Neural cell (in vitro differentiated cells): ENCODE results near the gene CD4. TPM values are rescaled to one million over a fixed set of nuclear protein-coding genes. Genes with fewer than 3 reads are reported as not detected.

ENCODE experiments used
- H2AFZ ChIP-seq: fragments of 200-600, 300-800 bp; sonication (generic), shearing (Covaris generic); 2 replicates; pipeline ENCODE4 v1.6.0; 2014; ENCODE audit warnings: low read depth, mild to moderate bottlenecking, antibody characterized with exemption, low read length, moderate library complexity
- H3F3A ChIP-seq: fragments of 200-600 bp; shearing (Covaris generic); 2 replicates; pipeline ENCODE4 v1.6.1; 2016; ENCODE audit warnings: mild to moderate bottlenecking, moderate library complexity, mixed read lengths, antibody characterized with exemption, low read length; ENCODE audit not compliant: insufficient read depth, poor library complexity, severe bottlenecking
- H3K27ac ChIP-seq: fragments of 200-600, 300-800 bp; sonication (generic), shearing (Covaris generic); 2 replicates; pipeline ENCODE4 v1.5.1; 2014; ENCODE audit warnings: mild to moderate bottlenecking, low read length, moderate library complexity
- H3K27me3 ChIP-seq: fragments of 300-800, 200-600 bp; sonication (generic), shearing (Covaris generic); 2 replicates; pipeline ENCODE4 v1.6.0; 2014; ENCODE audit warnings: mild to moderate bottlenecking, low read depth, low read length, moderate library complexity; ENCODE audit not compliant: insufficient read depth
- H3K36me3 ChIP-seq: fragments of 300-800, 200-600 bp; sonication (generic), shearing (Covaris generic); 2 replicates; pipeline ENCODE4 v1.5.1; 2014; ENCODE audit warnings: mild to moderate bottlenecking, antibody characterized with exemption, low read length, moderate library complexity; ENCODE audit not compliant: insufficient read depth
- H3K4me2 ChIP-seq: fragments of 300-800, 200-600 bp; sonication (generic), shearing (Covaris generic); 2 replicates; pipeline ENCODE4 v1.6.0; 2014; ENCODE audit warnings: mild to moderate bottlenecking, low read length
- H3K4me3 ChIP-seq: fragments of 300-800, 200-600 bp; sonication (generic), shearing (Covaris generic); 2 replicates; pipeline ENCODE4 v1.5.1; 2014; ENCODE audit warnings: mild to moderate bottlenecking, low read length, moderate library complexity
- H3K79me2 ChIP-seq: fragments of 200-600 bp; shearing (Covaris generic); replicated peaks from 2 replicates; pipeline ENCODE4 v1.6.0; 2014; ENCODE audit warnings: mild to moderate bottlenecking, low read length, moderate library complexity; ENCODE audit not compliant: insufficient read depth
- H3K9ac ChIP-seq: fragments of 300-800, 200-600 bp; sonication (generic), shearing (Covaris generic); 2 replicates; pipeline ENCODE4 v1.6.1; 2016; ENCODE audit warnings: mild to moderate bottlenecking, low read length, mixed read lengths
- H3K9me2 ChIP-seq: fragments of 200-600 bp; shearing (Covaris generic); 2 replicates; pipeline ENCODE4 v1.6.1; 2016; ENCODE audit warnings: mild to moderate bottlenecking, low read length, mixed read lengths; ENCODE audit not compliant: insufficient read depth
- H3K9me3 ChIP-seq: fragments of 200-600, 300-800 bp; sonication (generic), shearing (Covaris generic); 2 replicates; pipeline ENCODE4 v1.6.1; 2016; ENCODE audit warnings: mild to moderate bottlenecking, mixed run types, low read length, moderate library complexity, mixed read lengths
- H4K20me1 ChIP-seq: fragments of 200-600 bp; shearing (Covaris generic); 2 replicates; pipeline ENCODE4 v1.6.1; 2016; ENCODE audit warnings: mild to moderate bottlenecking, mixed run types; ENCODE audit not compliant: insufficient read depth
- CTCF ChIP-seq: fragments of 450-650 bp; IDR thresholded peaks from 2 replicates; pipeline ENCODE4 v1.5.1; 2014; ENCODE audit warnings: antibody characterized with exemption, mild to moderate bottlenecking, moderate library complexity; ENCODE audit not compliant: poor library complexity, severe bottlenecking
- EP300 ChIP-seq: fragments of 450-650 bp; conservative IDR thresholded peaks from 2 replicates; pipeline ENCODE4 v1.6.1; 2014; ENCODE audit warnings: antibody characterized with exemption, mild to moderate bottlenecking, moderate library complexity; ENCODE audit not compliant: poor library complexity, severe bottlenecking
- EZH2 ChIP-seq: fragments of 200-600, 300-800 bp; shearing (Covaris generic), sonication (generic); IDR thresholded peaks from 2 replicates; pipeline ENCODE4 v1.6.1; 2014; ENCODE audit warnings: antibody characterized with exemption, low read length, borderline replicate concordance, mild to moderate bottlenecking; ENCODE audit not compliant: insufficient read depth, poor library complexity, severe bottlenecking
- MXI1 ChIP-seq: fragments of 450-650 bp; conservative IDR thresholded peaks from 2 replicates; pipeline ENCODE4 v1.6.1; 2014; ENCODE audit warnings: antibody characterized with exemption, mild to moderate bottlenecking; ENCODE audit not compliant: poor library complexity, severe bottlenecking
- POLR2AphosphoS5 ChIP-seq: IDR thresholded peaks from 2 replicates; pipeline ENCODE4 v1.6.1; 2012
- RAD21 ChIP-seq: fragments of 450-650 bp; conservative IDR thresholded peaks from 2 replicates; pipeline ENCODE4 v1.6.1; 2014; ENCODE audit warnings: antibody characterized with exemption, mild to moderate bottlenecking, moderate library complexity
- REST ChIP-seq: IDR thresholded peaks from 2 replicates; pipeline ENCODE4 v1.6.1; 2012; ENCODE audit warnings: borderline replicate concordance
- SMC3 ChIP-seq: fragments of 450-650 bp; conservative IDR thresholded peaks from 2 replicates; pipeline ENCODE4 v1.6.1; 2014; ENCODE audit warnings: antibody characterized with exemption, mild to moderate bottlenecking, moderate library complexity; ENCODE audit not compliant: poor library complexity
- TAF1 ChIP-seq: IDR thresholded peaks from 2 replicates; pipeline ENCODE4 v1.6.1; 2012; ENCODE audit warnings: low read depth
- polyA plus RNA-seq: library from polyadenylated mRNA; depleted of rRNA; stranded (reverse); fragments of >200 nt; gene quantifications from 2 replicates; pipeline ENCODE4 v1.2.3, GENCODE V29; 2014

CD4 gene
- polyA plus RNA-seq, 1 donor from 2014 or later, result not detected

- Histone ChIP-seq H3F3A (peaks cover 5% of the 10 kb centered on the region), H3K9me3 (no peaks in the 10 kb centered on the region), H3K36me3 (no peaks in the 10 kb centered on the region), H3K4me2 (peak within 1 kb of the TSS; percentile 98), H3K27me3 (no peaks in the 10 kb centered on the region), H4K20me1 (no peaks in the 10 kb centered on the region), H3K9ac (peak within 1 kb of the TSS; percentile 87), H3K79me2 (peaks cover 30% of the 10 kb centered on the region), H3K9me2 (no peaks in the 10 kb centered on the region), H2AFZ (peak within 1 kb of the TSS; percentile 56), H3K4me3 (peak within 1 kb of the TSS; percentile 75), H3K27ac (peak within 1 kb of the TSS; percentile 98)
- TF ChIP-seq RAD21, result no peak
- TF ChIP-seq EP300, result no peak
- no peak for TF ChIP-seq EZH2
- TF ChIP-seq POLR2AphosphoS5, result peak; percentile 97
- peak; percentile 84 for TF ChIP-seq MXI1
- TF ChIP-seq CTCF, result no peak
- TF ChIP-seq SMC3, result no peak
- TF ChIP-seq TAF1, result peak; percentile 26
Measured at GRCh38 chr12:6851921-6852650, 62.8 kb downstream of the CD4 start, which contains the start of gene USP5. Gene USP5 (plus strand): TSS chr12:6852150. CDS start chr12:6852180, 30 bp downstream.

- Histone ChIP-seq H3F3A (peaks cover 5% of the 10 kb centered on the region), H3K27me3 (no peaks in the 10 kb centered on the region), H3K36me3 (peaks cover 2% of the 10 kb centered on the region), H4K20me1 (no peaks in the 10 kb centered on the region), H3K79me2 (peaks cover 30% of the 10 kb centered on the region), H3K27ac (peak overlapping the region; percentile 98), H2AFZ (peak overlapping the region; percentile 46), H3K4me2 (peak overlapping the region; percentile 98), H3K9ac (peak overlapping the region; percentile 87), H3K9me3 (no peaks in the 10 kb centered on the region), H3K9me2 (no peaks in the 10 kb centered on the region), H3K4me3 (peak overlapping the region; percentile 75)
- peak; percentile 26 for TF ChIP-seq REST
- TF ChIP-seq SMC3, result no peak
- TF ChIP-seq POLR2AphosphoS5, result peak; percentile 11
- no peak for TF ChIP-seq MXI1
- peak; percentile 67 for TF ChIP-seq TAF1
- TF ChIP-seq CTCF, result no peak
Measured at GRCh38 chr12:6852651-6853354, 63.5 kb downstream of the CD4 start.
